Activated CD8-positive, alpha-beta T cell treated with anti-CD3 and anti-CD28 coated beads for 36 hours (primary cell): ENCODE data around the gene TMEM129. TPM values are rescaled to one million over a fixed set of nuclear protein-coding genes. Genes with fewer than 3 reads are reported as not detected.

Source experiments
- ATAC-seq: fragments of 200-7000 bp; cut with Tn5 transposase; one replicate; pipeline ENCODE4 v1.10.0; 2021; ENCODE audit warnings: mild to moderate bottlenecking, moderate library complexity
- CTCF ChIA-PET: fragments of 350-600 bp; sonication (Branson Sonifier 250); formaldehyde crosslinking; loops from one replicate; lab custom pipeline; 2021; ENCODE audit warnings: antibody characterized with exemption; lab: Charles Lee
- POLR2A ChIA-PET: fragments of 350-600 bp; sonication (Branson Sonifier 250); formaldehyde crosslinking; loops from one replicate; lab custom pipeline; 2021; ENCODE audit warnings: antibody characterized with exemption; lab: Charles Lee
- DNase-seq: peaks from one replicate; pipeline ENCODE4 v3.0.0-alpha.2; 2020
- H3K27ac Mint-ChIP-seq: one replicate; pipeline ENCODE4 v1.8.0; 2021; ENCODE audit warnings: mild to moderate bottlenecking, mixed read lengths
- H3K27me3 Mint-ChIP-seq: one replicate; pipeline ENCODE4 v1.8.0; 2021; ENCODE audit warnings: mixed read lengths
- H3K36me3 Mint-ChIP-seq: one replicate; pipeline ENCODE4 v1.8.0; 2021; ENCODE audit warnings: low read depth, mixed read lengths
- H3K4me1 Mint-ChIP-seq: one replicate; pipeline ENCODE4 v1.8.0; 2021; ENCODE audit warnings: low read depth, mixed read lengths
- H3K4me3 Mint-ChIP-seq: one replicate; pipeline ENCODE4 v1.8.0; 2021; ENCODE audit warnings: mild to moderate bottlenecking, moderate library complexity, mixed read lengths
- H3K9me3 Mint-ChIP-seq: one replicate; pipeline ENCODE4 v1.8.0; 2021; ENCODE audit warnings: mixed read lengths
- CTCF ChIP-seq: fragments of 200-600 bp; IDR thresholded peaks from one replicate; pipeline ENCODE4 v1.8.0; 2022; ENCODE audit warnings: antibody characterized with exemption, mild to moderate bottlenecking
- intact Hi-C: fragments of 100-400 bp; cut with micrococcal nuclease; formaldehyde crosslinking; loops from one replicate; pipeline ENCODE4 v1.10.0; 2022
- total RNA-seq, 2 experiments: library from RNA; stranded (reverse); gene quantifications; one replicate each; pipeline ENCODE4 v1.2.3, GENCODE V29; 2021

Gene TMEM129
- total RNA-seq, 2 experiments from 2014 or later = 17.8 to 18.2 TPM

- Mint-ChIP-seq H3K27ac (no peak overlapping the region), H3K27me3 (peaks cover 19% of the 10 kb centered on the region), H3K9me3 (no peaks in the 10 kb centered on the region), H3K4me3 (no peak overlapping the region), H3K36me3 (no peaks in the 10 kb centered on the region), H3K4me1 (no peaks in the 10 kb centered on the region)
- ChIA-PET CTCF (interaction anchor here (0.6 to 1.3 kb wide), 2 partner anchors 13 to 43 kb away, joined by 3 read pairs; no protein-coding TSS in a partner anchor), POLR2A (interaction anchor here (1.0 kb wide), 1 partner anchor 11 kb away, joined by 3 read pairs; no protein-coding TSS in a partner anchor)
- no peak for DNase-seq
- intact Hi-C loops = no loop called here
- no peak for ATAC-seq
- no peak for TF ChIP-seq CTCF
These were observed 44.4 kb upstream of the TMEM129 start for GRCh38 chr4:1765409-1766072.

- ChIA-PET CTCF (interaction anchor here (1.3 to 2.4 kb wide), 2 partner anchors 12 to 17 kb away, joined by 3 to 6 read pairs; no protein-coding TSS in a partner anchor), POLR2A (interaction anchor here (1.0 kb wide), 1 partner anchor 10 kb away, joined by 3 read pairs; no protein-coding TSS in a partner anchor)
- Mint-ChIP-seq H3K4me1 (no peaks in the 10 kb centered on the region), H3K36me3 (no peaks in the 10 kb centered on the region), H3K27ac (no peak overlapping the region), H3K27me3 (peaks cover 19% of the 10 kb centered on the region), H3K9me3 (no peaks in the 10 kb centered on the region), H3K4me3 (no peak overlapping the region)
- ATAC-seq (no peak), DNase-seq (no peak)
- no peak for TF ChIP-seq CTCF
- intact Hi-C loops = no loop called here
These were observed 43.5 kb upstream of the TMEM129 start for GRCh38 chr4:1764670-1765069.

- no peaks in the 10 kb centered on the region for H3K9me3 Mint-ChIP-seq
- DNase-seq = no peak
- ChIA-PET CTCF (interaction anchor here (2.4 kb wide), 1 partner anchor 16 kb away, joined by 6 read pairs; no protein-coding TSS in a partner anchor), POLR2A (no interaction called here)
- intact Hi-C loops = no loop called here
- H3K27ac Mint-ChIP-seq = no peak overlapping the region
- H3K4me3 Mint-ChIP-seq = no peak overlapping the region
- H3K36me3 Mint-ChIP-seq = no peaks in the 10 kb centered on the region
- H3K4me1 Mint-ChIP-seq = no peaks in the 10 kb centered on the region
- no peak for TF ChIP-seq CTCF
- H3K27me3 Mint-ChIP-seq = peaks cover 19% of the 10 kb centered on the region
- ATAC-seq = no peak
These were observed 42.5 kb upstream of the TMEM129 start for GRCh38 chr4:1763550-1764080.

- Mint-ChIP-seq H3K36me3 (no peaks in the 10 kb centered on the region), H3K27me3 (peaks cover 16% of the 10 kb centered on the region), H3K27ac (no peak overlapping the region), H3K9me3 (no peaks in the 10 kb centered on the region), H3K4me1 (no peaks in the 10 kb centered on the region), H3K4me3 (no peak overlapping the region)
- TF ChIP-seq CTCF = no peak
- CTCF ChIA-PET = interaction anchor here (2.4 kb wide), 1 partner anchor 15 kb away, joined by 6 read pairs; no protein-coding TSS in a partner anchor
- POLR2A ChIA-PET = interaction anchor here (0.6 kb wide), 1 partner anchor 250 kb away, joined by 3 read pairs; no protein-coding TSS in a partner anchor
- ATAC-seq = no peak
- DNase-seq = no peak
- intact Hi-C loops = no loop called here
These were observed 42.0 kb upstream of the TMEM129 start for GRCh38 chr4:1763070-1763549.
